Ascending aorta (tissue), 2 donors: ENCODE measurements around the gene CAND1. TPM values are rescaled to one million over a fixed set of nuclear protein-coding genes. Genes with fewer than 3 reads are reported as not detected.

Experiments used
- DNase-seq, 2 donors: peaks; one replicate each; pipeline ENCODE4 v3.0.0-alpha.2; 2019; ENCODE audit warnings: low spot score in 2 of 2
- H3K27ac ChIP-seq, 2 donors: fragments of 200-600 bp; sonication (generic); one replicate each; pipeline ENCODE4 v1.5.1; 2016 to 2017; ENCODE audit warnings: mild to moderate bottlenecking in 1 of 2
- H3K27me3 ChIP-seq: fragments of 200-600 bp; sonication (generic); one replicate; pipeline ENCODE4 v1.5.1; 2017
- H3K36me3 ChIP-seq, 2 donors: fragments of 200-600 bp; sonication (generic); one replicate each; pipeline ENCODE4 v1.5.1; 2016
- H3K4me1 ChIP-seq, 2 donors: fragments of 200-600 bp; sonication (generic); one replicate each; pipeline ENCODE4 v1.5.1; 2016 to 2017; ENCODE audit warnings: mild to moderate bottlenecking in 1 of 2
- H3K4me3 ChIP-seq, 2 donors: fragments of 200-600 bp; sonication (generic); one replicate each; pipeline ENCODE4 v1.5.1; 2016 to 2017; ENCODE audit warnings: mild to moderate bottlenecking in 1 of 2
- H3K9me3 ChIP-seq, 2 donors: fragments of 200-600 bp; sonication (generic); one replicate each; pipeline ENCODE4 v1.5.1; 2016
- intact Hi-C: fragments of 100-400 bp; cut with DNase I; formaldehyde crosslinking; loops from one replicate; pipeline ENCODE4 v1.15.1; 2023
- total RNA-seq: library from RNA; depleted of rRNA; stranded (reverse); fragments of >200 nt; gene quantifications from one replicate; pipeline ENCODE4 v1.1.0, GENCODE V29; 2016
- TF ChIP-seq, protein P1 (sequence below), 3 experiments: fragments of 200-600 bp in 2 of 3; fragments of 450-650 bp in 1 of 3; sonication (generic) in 2 of 3; IDR thresholded peaks; one replicate each; pipeline ENCODE4 v1.5.1; 2016 to 2019; ENCODE audit warnings: antibody characterized with exemption in 3 of 3, mild to moderate bottlenecking in 1 of 3, moderate library complexity in 1 of 3

CAND1 gene
- total RNA-seq, 1 donor from 2014 or later, result 31.6 TPM

GRCh38 chr12:67315661-67316060, 46.5 kb downstream of the CAND1 start:
- H3K27me3 ChIP-seq, result no peaks in the 10 kb centered on the region
- H3K27ac ChIP-seq, result no peak overlapping the region
- peaks cover 32 to 65% of the 10 kb centered on the region in 2 donors for H3K36me3 ChIP-seq
- TF ChIP-seq, protein P1, sequence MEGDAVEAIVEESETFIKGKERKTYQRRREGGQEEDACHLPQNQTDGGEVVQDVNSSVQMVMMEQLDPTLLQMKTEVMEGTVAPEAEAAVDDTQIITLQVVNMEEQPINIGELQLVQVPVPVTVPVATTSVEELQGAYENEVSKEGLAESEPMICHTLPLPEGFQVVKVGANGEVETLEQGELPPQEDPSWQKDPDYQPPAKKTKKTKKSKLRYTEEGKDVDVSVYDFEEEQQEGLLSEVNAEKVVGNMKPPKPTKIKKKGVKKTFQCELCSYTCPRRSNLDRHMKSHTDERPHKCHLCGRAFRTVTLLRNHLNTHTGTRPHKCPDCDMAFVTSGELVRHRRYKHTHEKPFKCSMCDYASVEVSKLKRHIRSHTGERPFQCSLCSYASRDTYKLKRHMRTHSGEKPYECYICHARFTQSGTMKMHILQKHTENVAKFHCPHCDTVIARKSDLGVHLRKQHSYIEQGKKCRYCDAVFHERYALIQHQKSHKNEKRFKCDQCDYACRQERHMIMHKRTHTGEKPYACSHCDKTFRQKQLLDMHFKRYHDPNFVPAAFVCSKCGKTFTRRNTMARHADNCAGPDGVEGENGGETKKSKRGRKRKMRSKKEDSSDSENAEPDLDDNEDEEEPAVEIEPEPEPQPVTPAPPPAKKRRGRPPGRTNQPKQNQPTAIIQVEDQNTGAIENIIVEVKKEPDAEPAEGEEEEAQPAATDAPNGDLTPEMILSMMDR (IDR thresholded peaks at IDR 0.05), result no peak
- no peak overlapping the region for H3K4me3 ChIP-seq
- no peaks in the 10 kb centered on the region for H3K9me3 ChIP-seq
- no peak for DNase-seq
- intact Hi-C loops, result no loop called here
- H3K4me1 ChIP-seq, result no peaks in the 10 kb centered on the region

DNA sequence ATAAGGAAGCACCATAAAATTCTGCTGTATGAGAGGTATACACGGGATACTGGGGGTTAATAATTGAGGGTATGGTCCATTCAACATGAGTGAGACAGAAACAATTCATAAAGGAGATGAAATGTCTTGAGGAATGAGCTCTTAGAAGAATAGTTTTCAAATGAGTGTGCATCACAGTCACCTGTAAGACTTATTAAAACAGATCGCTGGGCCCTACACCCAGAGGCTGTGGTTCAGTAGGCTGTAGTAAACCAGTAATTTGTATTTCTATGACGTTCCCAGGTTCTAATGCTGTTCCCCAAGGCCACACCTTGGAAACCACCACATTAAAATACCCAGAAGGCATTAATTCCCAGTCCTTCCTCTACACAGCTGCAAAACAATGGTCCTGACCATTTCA, 49.6 kb downstream of the CAND1 start:
- DNase-seq, result no peak
- TF ChIP-seq, protein P1 (IDR thresholded peaks at IDR 0.05), result no peak
- intact Hi-C loops, result no loop called here

GRCh38 chr12:67319936-67320335, 50.8 kb downstream of the CAND1 start:
- Histone ChIP-seq H3K4me1 (no peaks in the 10 kb centered on the region), H3K9me3 (no peaks in the 10 kb centered on the region), H3K36me3 (peaks cover 9 to 22% of the 10 kb centered on the region in 2 donors), H3K27me3 (no peaks in the 10 kb centered on the region), H3K4me3 (no peak overlapping the region), H3K27ac (no peak overlapping the region)
- TF ChIP-seq, protein P1 (IDR thresholded peaks at IDR 0.05), result no peak
- no peak for DNase-seq
- intact Hi-C loops, result no loop called here

More for the DNA sequence above, 49.6 kb downstream of the CAND1 start:
- Histone ChIP-seq H3K36me3 (peaks cover 14 to 34% of the 10 kb centered on the region in 2 donors), H3K27me3 (no peaks in the 10 kb centered on the region), H3K4me3 (no peak overlapping the region), H3K4me1 (no peaks in the 10 kb centered on the region), H3K9me3 (no peaks in the 10 kb centered on the region), H3K27ac (no peak overlapping the region)

DNA sequence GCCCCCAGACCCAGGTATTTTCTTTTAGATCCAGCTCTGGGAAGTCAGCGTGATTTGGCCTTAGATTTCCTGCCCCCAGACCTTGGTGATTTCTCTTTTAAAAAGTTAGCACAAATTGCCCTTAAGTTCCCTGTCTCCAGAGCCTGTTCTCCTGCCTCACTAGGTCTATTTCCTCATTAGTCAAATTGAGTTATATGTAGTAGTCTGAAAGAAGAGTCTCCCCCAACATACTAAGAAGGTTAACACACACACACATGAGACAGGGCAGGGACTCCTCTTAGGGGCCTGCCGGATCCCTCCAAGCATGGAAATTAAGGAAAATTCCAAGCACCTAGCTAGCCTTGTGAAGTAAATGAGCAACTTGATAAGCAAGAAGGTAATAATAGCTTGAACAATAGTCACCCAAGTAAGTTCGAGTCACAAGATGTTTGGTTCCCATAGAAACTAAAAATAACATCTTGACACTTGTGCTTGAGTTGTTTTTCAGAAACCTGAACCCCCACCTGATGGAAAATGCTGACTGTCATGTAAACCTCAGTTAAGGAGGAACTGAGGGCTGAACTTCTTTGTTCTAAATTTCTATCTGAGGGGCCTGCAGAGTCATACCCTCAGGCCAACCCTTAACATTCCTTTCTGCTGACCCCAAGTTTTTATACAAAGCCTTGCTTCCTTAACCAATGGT, 51.6 kb downstream of the CAND1 start:
- Histone ChIP-seq H3K9me3 (no peaks in the 10 kb centered on the region), H3K36me3 (peaks cover 9 to 20% of the 10 kb centered on the region in 2 donors), H3K27me3 (no peaks in the 10 kb centered on the region), H3K4me3 (no peak overlapping the region), H3K4me1 (no peaks in the 10 kb centered on the region), H3K27ac (no peak overlapping the region)
- TF ChIP-seq, protein P1 (IDR thresholded peaks at IDR 0.05), result no peak
- intact Hi-C loops, result no loop called here
- DNase-seq, result no peak

DNA sequence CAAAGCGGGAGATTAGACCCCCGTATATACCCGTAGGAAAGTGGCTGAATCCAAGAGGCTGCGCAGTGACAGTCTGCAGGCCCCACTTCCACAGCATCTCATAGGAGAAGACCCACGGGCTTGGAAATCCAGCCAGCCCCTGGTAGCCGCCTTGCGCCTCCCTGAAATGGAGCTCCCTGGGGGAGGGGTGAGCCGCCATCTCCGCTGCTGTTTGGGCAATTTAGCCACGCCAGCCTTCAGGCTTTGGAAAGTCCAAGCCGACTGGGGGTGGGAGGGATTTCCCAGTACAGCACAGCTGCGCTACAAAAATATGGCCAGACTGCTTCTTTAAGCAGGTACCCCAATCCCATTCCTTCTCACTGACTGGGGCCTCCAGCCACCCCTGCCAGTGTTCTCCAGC, 53.4 kb downstream of the CAND1 start:
- TF ChIP-seq, protein P1 (IDR thresholded peaks at IDR 0.05), result no peak

More for the DNA sequence above, 53.4 kb downstream of the CAND1 start:
- no peak for DNase-seq
- H3K4me1 ChIP-seq, result no peaks in the 10 kb centered on the region
- H3K4me3 ChIP-seq, result no peak overlapping the region
- H3K36me3 ChIP-seq, result peaks cover 6 to 15% of the 10 kb centered on the region in 2 donors
- intact Hi-C loops, result no loop called here
- no peak overlapping the region for H3K27ac ChIP-seq
- H3K9me3 ChIP-seq, result no peaks in the 10 kb centered on the region
- no peaks in the 10 kb centered on the region for H3K27me3 ChIP-seq
